ENCODE results near the gene TMPRSS9.

TMPRSS9 gene

GRCh38 chr19:2329501-2329916 is 30.6 kb upstream of the TMPRSS9 start:
- DNase-seq (ENCODE audit: low read depth): no peak

- no peak for DNase-seq (ENCODE audit: low read depth)
These were observed 29.8 kb upstream of the TMPRSS9 start for GRCh38 chr19:2330255-2330631.

GRCh38 chr19:2330632-2331284 is 29.3 kb upstream of the TMPRSS9 start:
- no peak for DNase-seq (ENCODE audit: low read depth)

- no peak for DNase-seq (ENCODE audit: low read depth)
These were observed 28.3 kb upstream of the TMPRSS9 start for GRCh38 chr19:2331601-2332246.

GRCh38 chr19:2332341-2333026 is 27.6 kb upstream of the TMPRSS9 start:
- DNase-seq (ENCODE audit: low read depth): peak; percentile 23

- DNase-seq (ENCODE audit: low read depth): no peak
These were observed 26.8 kb upstream of the TMPRSS9 start for GRCh38 chr19:2333027-2333806.

- no peak for DNase-seq (ENCODE audit: low read depth)
These were observed 26.3 kb upstream of the TMPRSS9 start for GRCh38 chr19:2333807-2334211.

GRCh38 chr19:2334426-2334825 is 25.6 kb upstream of the TMPRSS9 start:
- DNase-seq (ENCODE audit: low read depth): no peak

- no peak for DNase-seq (ENCODE audit: low read depth)
These were observed 24.8 kb upstream of the TMPRSS9 start for GRCh38 chr19:2334986-2335846.

GRCh38 chr19:2335848-2336247 is 24.2 kb upstream of the TMPRSS9 start:
- no peak for DNase-seq (ENCODE audit: low read depth)

GRCh38 chr19:2336528-2337328 is 23.3 kb upstream of the TMPRSS9 start:
- DNase-seq (ENCODE audit: low read depth): no peak

- DNase-seq (ENCODE audit: low read depth): no peak
These were observed 22.7 kb upstream of the TMPRSS9 start for GRCh38 chr19:2337329-2337707.

- DNase-seq (ENCODE audit: low read depth): no peak
These were observed 21.9 kb upstream of the TMPRSS9 start for GRCh38 chr19:2338055-2338615.

- no peak for DNase-seq (ENCODE audit: low read depth)
These were observed 21.1 kb upstream of the TMPRSS9 start for GRCh38 chr19:2338751-2339643.

GRCh38 chr19:2339644-2340310 is 20.3 kb upstream of the TMPRSS9 start:
- DNase-seq (ENCODE audit: low read depth): no peak

- no peak for DNase-seq (ENCODE audit: low read depth)
These were observed 19.4 kb upstream of the TMPRSS9 start for GRCh38 chr19:2340496-2341243.

- DNase-seq (ENCODE audit: low read depth): no peak
These were observed 18.8 kb upstream of the TMPRSS9 start for GRCh38 chr19:2341244-2341751.

- DNase-seq (ENCODE audit: low read depth): no peak
These were observed 18.1 kb upstream of the TMPRSS9 start for GRCh38 chr19:2341982-2342381.

Measured in activated gamma-delta T cell treated with anti-CD3 and anti-CD28 coated beads, Interleukin-2, amount 50 U/mL, for 16 hours (primary cell).